ENCODE results near the gene ATG14.
A peak's percentile ranks its signal among the peaks of the same experiment; 100 is the strongest.
"Not testable (repeated sequence)": the region's sequence is repeated elsewhere in the genome, so short reads cannot be mapped to it uniquely, and the experiment has no call there.

The ATG14 gene

GRCh38 chr14:55411426-55412389, at the start of gene ATG14:
ATG14 (minus strand) TSS chr14:55411830; CDS start chr14:55411822, 8 bp downstream.
- peak within 1 kb of the TSS; percentile 85 for H3K4me3 ChIP-seq (replicated peaks; ENCODE audit: low read depth, low read length)
- DNase-seq (ENCODE audit: extremely low read depth, low read depth), result peak; percentile 61
- TF ChIP-seq CTCF (IDR thresholded peaks at IDR 0.05; ENCODE audit: low read depth, low read length, missing control alignments), result no peak

- H3K4me3 ChIP-seq (replicated peaks; ENCODE audit: low read depth, low read length), result no peak overlapping the region
- no peak for DNase-seq (ENCODE audit: extremely low read depth, low read depth)
- no peak for TF ChIP-seq CTCF (IDR thresholded peaks at IDR 0.05; ENCODE audit: low read depth, low read length, missing control alignments)
Measured at GRCh38 chr14:55458800-55459515, 47.3 kb upstream of the ATG14 start.

- no peak overlapping the region for H3K4me3 ChIP-seq (replicated peaks; ENCODE audit: low read depth, low read length)
- TF ChIP-seq CTCF (IDR thresholded peaks at IDR 0.05; ENCODE audit: low read depth, low read length, missing control alignments), result no peak
- no peak for DNase-seq (ENCODE audit: extremely low read depth, low read depth)
Measured at GRCh38 chr14:55457496-55457895, 45.9 kb upstream of the ATG14 start.

- not testable (repeated sequence) for DNase-seq (ENCODE audit: extremely low read depth, low read depth)
Measured at GRCh38 chr14:55456411-55456810, 44.8 kb upstream of the ATG14 start.

GRCh38 chr14:55454264-55455002, 42.8 kb upstream of the ATG14 start:
- TF ChIP-seq CTCF (IDR thresholded peaks at IDR 0.05; ENCODE audit: low read depth, low read length, missing control alignments), result no peak
- peak; percentile 60 for DNase-seq (ENCODE audit: extremely low read depth, low read depth)
- no peak overlapping the region for H3K4me3 ChIP-seq (replicated peaks; ENCODE audit: low read depth, low read length)

More at GRCh38 chr14:55456411-55456810, 44.8 kb upstream of the ATG14 start:
- H3K4me3 ChIP-seq (replicated peaks; ENCODE audit: low read depth, low read length), result not testable (repeated sequence)

- no peak overlapping the region for H3K4me3 ChIP-seq (replicated peaks; ENCODE audit: low read depth, low read length)
- DNase-seq (ENCODE audit: extremely low read depth, low read depth), result no peak
- TF ChIP-seq CTCF (IDR thresholded peaks at IDR 0.05; ENCODE audit: low read depth, low read length, missing control alignments), result no peak
Measured at GRCh38 chr14:55451950-55452349, 40.3 kb upstream of the ATG14 start.

Data from HFF-Myc (cell line).